GM21423 (cell line): ENCODE results near the gene AGK.

Source experiments
- ATAC-seq: cut with Tn5 transposase; IDR thresholded peaks from one replicate; pipeline ENCODE4 v1.9.1; 2021; ENCODE audit warnings: mild to moderate bottlenecking, moderate library complexity; ENCODE audit not compliant: unreplicated experiment

Gene AGK

GRCh38 chr7:141585592-141586510 lies 34.6 kb downstream of the AGK start:
- peak; percentile 88 for ATAC-seq

GRCh38 chr7:141586878-141587277 lies 35.7 kb downstream of the AGK start:
- ATAC-seq = no peak

- ATAC-seq = no peak
These were observed 36.1 kb downstream of the AGK start for GRCh38 chr7:141587304-141587703.

- no peak for ATAC-seq
These were observed 37.7 kb downstream of the AGK start for GRCh38 chr7:141588912-141589311.

- ATAC-seq = no peak
These were observed 38.9 kb downstream of the AGK start for GRCh38 chr7:141590071-141590470.

- no peak for ATAC-seq
These were observed 39.5 kb downstream of the AGK start for GRCh38 chr7:141590666-141591065.

GRCh38 chr7:141593134-141593533 lies 41.9 kb downstream of the AGK start:
- no peak for ATAC-seq

- no peak for ATAC-seq
These were observed 46.8 kb downstream of the AGK start for GRCh38 chr7:141597966-141598365.

GRCh38 chr7:141598408-141598807 lies 47.2 kb downstream of the AGK start:
- no peak for ATAC-seq

GRCh38 chr7:141600168-141601006 lies 49.2 kb downstream of the AGK start:
- ATAC-seq = no peak

GRCh38 chr7:141609576-141609975 lies 58.4 kb downstream of the AGK start:
- ATAC-seq = no peak

- ATAC-seq = no peak
These were observed 59.5 kb downstream of the AGK start for GRCh38 chr7:141610671-141611070.

- ATAC-seq = no peak
These were observed 61.7 kb downstream of the AGK start for GRCh38 chr7:141612861-141613260.

GRCh38 chr7:141617280-141617679 lies 66.1 kb downstream of the AGK start:
- ATAC-seq = no peak

GRCh38 chr7:141619745-141620144 lies 68.5 kb downstream of the AGK start:
- ATAC-seq = no peak

- ATAC-seq = no peak
These were observed 73.6 kb downstream of the AGK start for GRCh38 chr7:141624763-141625162.

- ATAC-seq = no peak
These were observed 79.4 kb downstream of the AGK start for GRCh38 chr7:141630621-141631020.

- ATAC-seq = no peak
These were observed 80.3 kb downstream of the AGK start for GRCh38 chr7:141631525-141631924.

- no peak for ATAC-seq
These were observed 82.9 kb downstream of the AGK start for GRCh38 chr7:141634065-141634464.

- no peak for ATAC-seq
These were observed 84.8 kb downstream of the AGK start for GRCh38 chr7:141636053-141636452.

GRCh38 chr7:141640239-141640840 lies 89.1 kb downstream of the AGK start:
- no peak for ATAC-seq
